ENCODE data around the gene ESPNL. TPM values are rescaled to one million over a fixed set of nuclear protein-coding genes. Genes with fewer than 3 reads are reported as not detected.

The ESPNL gene
- total RNA-seq, 2 experiments from 2014 or later: not detected

DNA sequence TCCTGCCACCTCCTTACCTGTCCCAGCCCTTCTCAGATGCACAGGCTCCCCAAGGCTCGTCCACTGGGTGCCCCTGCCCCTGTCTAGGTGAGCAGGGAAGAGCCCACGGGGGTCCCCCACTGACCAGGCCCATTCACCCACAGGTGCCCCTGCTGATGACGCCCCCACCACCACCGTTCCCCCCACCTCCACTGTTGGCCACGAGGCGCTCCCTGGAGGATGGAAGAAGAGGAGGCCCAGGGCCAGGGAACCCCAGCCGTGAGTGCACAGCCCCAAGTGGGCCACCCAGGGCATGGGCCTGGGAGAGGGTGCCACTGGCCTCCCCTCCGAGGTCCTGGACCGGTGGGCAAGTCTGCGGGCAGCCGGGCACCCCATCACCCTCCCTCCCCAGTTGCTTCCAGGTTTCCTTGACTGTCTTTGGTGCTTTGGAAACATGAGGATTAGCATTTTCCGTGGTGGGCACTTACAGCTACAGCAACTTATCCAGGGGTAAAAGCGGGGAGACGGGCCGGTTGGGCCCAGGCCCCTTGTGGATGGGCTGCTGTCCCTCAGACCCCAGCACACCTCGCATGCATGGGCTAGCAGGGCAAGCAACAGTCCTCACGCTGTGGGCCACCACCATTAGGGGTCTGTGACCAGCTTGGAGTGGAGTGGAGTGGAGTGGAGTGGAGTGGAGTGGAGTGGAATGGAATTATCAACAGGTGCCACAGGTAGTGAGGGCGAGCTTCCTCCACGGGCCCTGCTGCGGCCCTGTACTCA lies 25.2 kb downstream of the ESPNL start:
- no peak for DNase-seq
- H3K4me3 Mint-ChIP-seq: no peak overlapping the region
- H3K27me3 Mint-ChIP-seq: no peaks in the 10 kb centered on the region
- H3K27ac Mint-ChIP-seq: no peak overlapping the region
- H3K36me3 Mint-ChIP-seq: no peaks in the 10 kb centered on the region
- no peaks in the 10 kb centered on the region for H3K9me3 Mint-ChIP-seq
- H3K4me1 Mint-ChIP-seq: no peaks in the 10 kb centered on the region

DNA sequence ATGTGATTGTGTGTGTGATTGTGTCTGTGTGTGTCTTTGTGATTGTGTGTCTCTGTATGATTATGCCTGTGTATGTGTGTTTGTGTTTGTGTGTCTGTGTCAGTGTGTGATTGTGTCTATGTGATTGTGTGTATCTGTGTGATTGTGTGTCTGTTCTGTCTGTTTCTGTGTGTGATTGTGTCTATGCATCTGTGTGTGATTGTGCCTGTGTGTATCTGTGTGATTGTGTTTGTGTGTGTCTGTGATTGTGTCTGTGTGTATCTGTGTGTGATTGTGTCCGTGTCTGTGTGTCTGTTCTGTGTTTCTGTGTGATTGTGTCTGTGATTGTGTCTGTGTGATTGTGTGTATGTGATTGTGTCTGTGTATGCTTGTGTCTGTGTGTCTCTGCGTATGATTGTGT lies 26.2 kb downstream of the ESPNL start:
- H3K9me3 Mint-ChIP-seq: no peaks in the 10 kb centered on the region
- no peak overlapping the region for H3K27ac Mint-ChIP-seq
- H3K4me3 Mint-ChIP-seq: no peak overlapping the region
- H3K4me1 Mint-ChIP-seq: no peaks in the 10 kb centered on the region
- no peak for DNase-seq
- no peaks in the 10 kb centered on the region for H3K36me3 Mint-ChIP-seq
- H3K27me3 Mint-ChIP-seq: no peaks in the 10 kb centered on the region

DNA sequence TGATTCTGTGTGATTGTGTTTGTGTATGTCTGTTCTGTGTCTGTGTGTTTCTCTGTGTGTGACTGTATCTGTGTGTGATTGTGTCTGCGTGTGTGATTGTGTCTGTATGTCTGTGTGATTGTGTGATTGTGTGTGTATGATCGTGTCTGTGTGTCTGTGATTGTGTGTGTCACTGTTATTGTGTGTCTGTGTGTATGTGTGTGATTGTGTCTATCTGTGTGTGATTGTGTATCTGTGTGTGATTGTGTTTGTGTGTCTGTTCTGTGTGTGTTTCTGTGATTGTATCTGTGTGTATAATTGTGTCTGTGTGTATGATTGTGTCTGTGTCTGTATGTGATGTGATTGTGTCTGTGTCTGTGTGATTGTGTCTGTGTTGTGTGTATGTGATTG lies 26.6 kb downstream of the ESPNL start:
- Mint-ChIP-seq H3K9me3 (no peaks in the 10 kb centered on the region), H3K27ac (no peak overlapping the region), H3K36me3 (no peaks in the 10 kb centered on the region), H3K4me3 (no peak overlapping the region), H3K4me1 (no peaks in the 10 kb centered on the region), H3K27me3 (no peaks in the 10 kb centered on the region)
- no peak for DNase-seq

DNA sequence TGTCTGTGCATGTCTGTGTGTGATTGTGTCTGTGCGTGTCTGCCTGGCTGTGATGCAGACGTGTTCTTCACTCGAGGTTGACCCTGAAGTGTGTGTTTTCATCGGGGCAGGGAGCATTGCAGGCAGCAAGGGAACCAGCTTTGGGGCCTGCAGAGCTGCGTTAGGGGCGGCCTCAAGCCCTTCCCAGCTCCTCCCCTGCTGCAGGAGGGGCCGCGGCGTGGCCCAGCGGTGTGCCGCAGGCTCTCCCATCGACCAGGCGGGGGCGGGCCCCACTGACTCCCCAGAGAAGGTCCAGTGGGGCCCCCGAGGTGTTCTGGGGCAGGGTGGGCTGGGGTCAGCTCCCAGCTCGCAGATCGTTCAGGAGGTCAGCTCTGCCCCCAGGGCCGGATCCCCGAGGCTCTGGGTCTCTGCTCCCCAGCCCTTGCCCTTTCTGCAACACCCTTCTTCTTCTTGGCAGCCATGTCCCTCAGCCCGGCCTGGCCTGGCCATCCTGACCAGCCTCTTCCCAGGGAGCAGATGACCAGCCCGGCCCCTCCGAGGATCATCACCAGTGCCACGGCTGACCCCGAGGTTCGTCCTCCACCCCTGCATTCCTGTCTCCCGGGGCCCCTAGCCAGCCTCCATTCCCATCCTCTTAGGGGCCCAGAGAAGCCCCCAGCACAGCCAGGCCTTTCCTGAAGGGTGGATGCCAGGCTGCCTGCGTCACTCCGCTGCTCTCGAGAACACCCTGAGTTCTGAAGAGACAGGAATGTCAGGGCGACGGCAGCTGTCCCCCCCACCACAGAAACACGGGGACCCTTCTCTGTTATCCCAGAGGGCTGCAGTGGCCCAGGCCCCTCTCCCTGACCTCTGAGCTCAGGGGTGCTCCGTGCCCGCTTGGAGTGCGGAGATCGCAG lies 27.3 kb downstream of the ESPNL start:
- Mint-ChIP-seq H3K4me3 (no peak overlapping the region), H3K27ac (no peak overlapping the region), H3K27me3 (no peaks in the 10 kb centered on the region), H3K4me1 (no peaks in the 10 kb centered on the region), H3K9me3 (no peaks in the 10 kb centered on the region), H3K36me3 (no peaks in the 10 kb centered on the region)
- no peak for DNase-seq

DNA sequence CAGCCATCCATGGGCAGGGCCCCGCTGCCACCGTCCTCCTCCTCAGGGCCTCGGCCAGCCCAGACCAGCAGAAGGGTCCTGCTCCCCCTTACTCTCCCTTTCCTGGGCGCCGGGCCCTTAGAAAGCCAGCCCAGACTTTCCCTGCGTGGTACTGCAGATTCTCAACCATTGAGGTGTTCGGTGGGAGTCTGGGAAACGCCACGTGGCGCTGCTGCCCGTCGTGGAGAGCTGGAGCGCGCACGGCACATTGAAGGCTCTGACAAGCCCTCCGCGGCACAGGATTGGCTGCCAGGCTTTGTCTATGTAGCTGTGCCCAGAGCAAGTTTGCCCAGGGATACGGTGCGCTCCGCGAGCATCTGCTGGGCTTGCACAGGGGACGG lies 27.9 kb downstream of the ESPNL start:
- H3K27me3 Mint-ChIP-seq: no peaks in the 10 kb centered on the region
- DNase-seq: no peak
- H3K4me3 Mint-ChIP-seq: no peak overlapping the region
- no peaks in the 10 kb centered on the region for H3K9me3 Mint-ChIP-seq
- no peak overlapping the region for H3K27ac Mint-ChIP-seq
- H3K4me1 Mint-ChIP-seq: no peaks in the 10 kb centered on the region
- no peaks in the 10 kb centered on the region for H3K36me3 Mint-ChIP-seq

DNA sequence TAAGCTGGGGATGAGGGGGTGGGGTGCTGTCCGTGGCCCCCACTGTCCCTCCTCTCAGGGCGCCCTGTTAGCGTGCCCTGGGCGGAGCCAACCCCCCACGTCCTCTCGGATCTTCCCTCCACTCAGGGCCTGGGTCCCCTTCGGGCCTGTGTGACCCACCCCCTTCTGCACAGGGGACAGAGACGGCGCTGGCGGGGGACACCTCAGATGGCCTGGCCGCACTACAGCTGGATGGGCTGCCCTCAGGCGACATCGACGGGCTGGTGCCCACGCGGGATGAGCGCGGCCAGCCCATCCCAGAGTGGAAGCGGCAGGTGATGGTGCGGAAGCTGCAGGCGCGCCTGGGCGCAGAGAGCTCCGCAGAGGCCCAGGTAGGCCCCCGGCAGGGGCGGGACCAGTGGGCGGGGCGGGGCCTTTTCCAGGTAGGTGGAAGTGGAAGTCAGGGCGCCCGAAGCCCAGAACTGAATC lies 28.4 kb downstream of the ESPNL start:
- Mint-ChIP-seq H3K4me3 (no peak overlapping the region), H3K9me3 (no peaks in the 10 kb centered on the region), H3K27me3 (no peaks in the 10 kb centered on the region), H3K36me3 (no peaks in the 10 kb centered on the region), H3K27ac (no peak overlapping the region), H3K4me1 (no peaks in the 10 kb centered on the region)
- DNase-seq: no peak

DNA sequence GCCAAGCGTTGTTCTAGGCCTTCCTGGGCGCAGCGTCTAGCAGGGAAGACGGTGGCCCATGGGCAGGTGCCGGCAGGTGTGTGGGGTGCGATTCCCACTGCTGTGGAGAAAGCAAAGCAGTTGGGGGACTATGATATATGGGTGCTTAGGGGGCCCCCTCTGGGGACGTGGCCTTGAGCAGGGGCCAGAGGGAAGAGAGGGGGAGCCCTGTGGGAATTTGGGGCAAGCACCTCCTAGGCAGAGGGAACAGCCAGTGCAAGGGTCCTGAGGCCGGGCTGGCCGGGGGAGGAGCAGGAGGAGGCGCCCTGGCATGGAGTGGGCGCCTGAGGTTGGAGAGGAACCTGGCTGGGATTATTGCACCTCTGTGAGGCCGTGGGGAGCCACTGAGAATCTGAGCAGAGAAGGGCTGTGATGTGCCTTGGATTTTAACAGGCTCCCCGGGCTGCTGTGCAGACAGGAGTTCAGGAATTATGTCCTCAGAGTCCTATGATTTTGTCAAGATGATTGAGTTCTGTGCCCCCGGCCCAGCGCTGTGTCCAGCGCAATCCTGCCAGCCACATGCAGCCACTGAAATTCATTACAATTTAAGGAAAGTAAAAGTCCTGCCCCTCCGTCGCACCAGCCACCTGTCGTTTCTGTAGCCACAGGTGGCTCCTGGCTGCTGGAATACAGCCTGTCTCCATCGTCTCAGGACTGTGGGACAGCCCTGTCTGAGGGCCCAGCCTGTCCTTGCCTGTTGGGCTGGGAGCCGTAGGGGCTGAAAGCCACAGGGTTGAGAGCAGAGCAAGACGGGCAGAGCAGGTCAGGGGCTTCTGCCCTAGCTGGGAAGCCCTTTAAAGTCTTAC lies 29.2 kb downstream of the ESPNL start:
- Mint-ChIP-seq H3K9me3 (no peaks in the 10 kb centered on the region), H3K36me3 (no peaks in the 10 kb centered on the region), H3K27ac (no peak overlapping the region), H3K4me3 (no peak overlapping the region), H3K4me1 (no peaks in the 10 kb centered on the region), H3K27me3 (no peaks in the 10 kb centered on the region)
- DNase-seq: no peak

DNA sequence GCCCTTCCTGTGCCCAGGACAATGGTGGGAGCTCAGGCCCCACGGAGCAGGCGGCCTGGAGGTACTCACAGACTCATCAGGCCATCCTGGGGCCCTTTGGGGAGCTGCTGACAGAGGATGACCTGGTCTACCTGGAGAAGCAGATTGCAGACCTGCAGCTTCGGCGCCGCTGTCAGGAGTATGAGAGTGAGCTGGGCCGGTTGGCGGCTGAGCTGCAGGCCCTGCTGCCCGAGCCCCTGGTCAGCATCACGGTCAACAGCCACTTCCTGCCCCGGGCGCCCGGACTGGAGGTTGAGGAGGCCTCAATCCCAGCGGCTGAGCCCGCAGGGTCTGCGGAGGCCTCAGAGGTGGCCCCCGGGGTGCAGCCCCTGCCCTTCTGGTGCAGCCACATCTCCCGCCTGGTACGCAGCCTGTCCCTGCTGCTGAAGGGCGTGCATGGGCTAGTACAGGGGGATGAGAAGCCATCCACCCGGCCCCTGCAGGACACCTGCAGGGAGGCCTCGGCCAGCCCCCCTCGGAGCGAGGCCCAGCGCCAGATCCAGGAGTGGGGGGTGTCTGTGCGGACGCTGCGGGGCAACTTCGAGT lies 30.1 kb downstream of the ESPNL start:
- Mint-ChIP-seq H3K36me3 (no peaks in the 10 kb centered on the region), H3K27ac (no peak overlapping the region), H3K27me3 (no peaks in the 10 kb centered on the region), H3K4me1 (no peaks in the 10 kb centered on the region), H3K9me3 (no peaks in the 10 kb centered on the region), H3K4me3 (no peak overlapping the region)
- DNase-seq: no peak

DNA sequence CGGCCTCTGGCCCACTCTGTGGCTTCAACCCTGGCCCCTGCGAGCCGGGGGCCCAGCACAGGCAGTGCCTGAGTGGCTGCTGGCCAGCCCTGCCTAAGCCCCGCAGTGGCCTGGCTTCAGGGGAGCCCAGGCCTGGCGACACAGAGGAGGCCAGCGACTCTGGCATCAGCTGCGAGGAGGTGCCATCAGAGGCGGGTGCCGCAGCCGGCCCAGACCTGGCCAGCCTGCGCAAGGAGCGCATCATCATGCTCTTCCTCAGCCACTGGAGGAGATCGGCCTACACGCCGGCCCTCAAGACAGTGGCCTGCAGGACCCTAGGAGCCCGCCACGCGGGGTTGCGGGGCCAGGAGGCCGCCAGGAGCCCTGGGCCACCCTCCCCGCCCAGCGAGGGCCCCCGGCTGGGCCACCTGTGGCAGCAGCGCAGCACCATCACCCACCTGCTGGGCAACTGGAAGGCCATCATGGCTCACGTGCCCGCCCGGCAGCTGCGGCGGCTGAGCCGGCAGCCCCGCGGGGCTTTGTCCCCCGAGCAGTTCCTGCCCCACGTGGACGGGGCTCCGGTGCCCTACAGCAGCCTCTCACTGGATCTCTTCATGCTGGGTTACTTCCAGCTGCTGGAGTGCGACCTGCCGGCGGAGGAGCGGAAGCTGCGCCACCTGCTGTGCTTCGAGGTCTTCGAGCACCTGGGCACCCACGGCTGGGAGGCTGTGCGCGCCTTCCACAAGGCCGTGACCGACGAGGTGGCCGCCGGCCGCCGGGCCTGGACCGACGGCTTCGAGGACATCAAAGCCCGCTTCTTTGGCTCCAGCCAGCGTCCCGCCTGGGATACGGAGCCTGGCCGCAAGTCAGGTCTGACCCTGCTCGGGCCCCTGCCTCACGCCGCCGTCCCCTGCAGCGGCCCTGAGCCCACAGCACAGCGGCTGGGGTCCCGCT lies 30.8 kb downstream of the ESPNL start:
- Mint-ChIP-seq H3K4me3 (no peak overlapping the region), H3K27ac (no peak overlapping the region), H3K36me3 (no peaks in the 10 kb centered on the region), H3K4me1 (no peaks in the 10 kb centered on the region), H3K9me3 (no peaks in the 10 kb centered on the region), H3K27me3 (no peaks in the 10 kb centered on the region)
- DNase-seq: no peak

DNA sequence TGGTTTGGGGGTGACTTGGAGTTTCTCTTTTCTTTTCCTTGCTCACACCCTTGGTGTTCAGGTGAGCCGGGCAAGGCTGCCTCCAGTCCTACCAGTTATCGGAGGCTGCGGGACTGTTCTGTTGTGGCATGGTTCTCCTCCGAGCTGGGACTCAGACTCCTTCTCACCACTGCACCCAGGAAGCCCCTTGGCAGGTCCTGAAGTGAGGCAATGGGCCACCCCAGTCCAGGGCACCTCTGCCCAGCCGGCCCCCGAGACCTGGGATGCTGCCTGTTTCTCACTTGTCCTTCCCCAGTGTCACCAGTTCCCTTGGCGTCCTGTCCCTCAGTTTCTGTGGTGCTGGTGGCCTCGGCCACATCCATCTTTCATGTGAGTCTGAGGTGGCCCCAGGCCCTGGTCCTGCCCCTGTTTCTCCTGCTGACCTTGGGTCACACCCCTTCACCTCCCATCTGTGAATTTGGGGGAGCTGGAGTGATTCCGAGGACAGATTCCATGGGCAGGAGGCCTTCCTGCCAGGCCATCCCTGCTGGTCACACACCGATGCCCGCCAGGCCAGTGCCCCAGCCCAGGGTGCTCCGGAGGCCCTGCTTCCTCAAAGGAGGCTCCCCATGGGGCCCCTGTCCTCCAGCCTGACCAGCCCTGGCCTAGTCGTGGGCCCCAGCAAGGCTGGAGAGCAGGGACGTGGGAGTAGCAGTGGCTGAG lies 31.8 kb downstream of the ESPNL start:
- Mint-ChIP-seq H3K27ac (no peak overlapping the region), H3K4me1 (no peaks in the 10 kb centered on the region), H3K4me3 (no peak overlapping the region), H3K9me3 (no peaks in the 10 kb centered on the region), H3K27me3 (no peaks in the 10 kb centered on the region), H3K36me3 (no peaks in the 10 kb centered on the region)
- DNase-seq: no peak

DNA sequence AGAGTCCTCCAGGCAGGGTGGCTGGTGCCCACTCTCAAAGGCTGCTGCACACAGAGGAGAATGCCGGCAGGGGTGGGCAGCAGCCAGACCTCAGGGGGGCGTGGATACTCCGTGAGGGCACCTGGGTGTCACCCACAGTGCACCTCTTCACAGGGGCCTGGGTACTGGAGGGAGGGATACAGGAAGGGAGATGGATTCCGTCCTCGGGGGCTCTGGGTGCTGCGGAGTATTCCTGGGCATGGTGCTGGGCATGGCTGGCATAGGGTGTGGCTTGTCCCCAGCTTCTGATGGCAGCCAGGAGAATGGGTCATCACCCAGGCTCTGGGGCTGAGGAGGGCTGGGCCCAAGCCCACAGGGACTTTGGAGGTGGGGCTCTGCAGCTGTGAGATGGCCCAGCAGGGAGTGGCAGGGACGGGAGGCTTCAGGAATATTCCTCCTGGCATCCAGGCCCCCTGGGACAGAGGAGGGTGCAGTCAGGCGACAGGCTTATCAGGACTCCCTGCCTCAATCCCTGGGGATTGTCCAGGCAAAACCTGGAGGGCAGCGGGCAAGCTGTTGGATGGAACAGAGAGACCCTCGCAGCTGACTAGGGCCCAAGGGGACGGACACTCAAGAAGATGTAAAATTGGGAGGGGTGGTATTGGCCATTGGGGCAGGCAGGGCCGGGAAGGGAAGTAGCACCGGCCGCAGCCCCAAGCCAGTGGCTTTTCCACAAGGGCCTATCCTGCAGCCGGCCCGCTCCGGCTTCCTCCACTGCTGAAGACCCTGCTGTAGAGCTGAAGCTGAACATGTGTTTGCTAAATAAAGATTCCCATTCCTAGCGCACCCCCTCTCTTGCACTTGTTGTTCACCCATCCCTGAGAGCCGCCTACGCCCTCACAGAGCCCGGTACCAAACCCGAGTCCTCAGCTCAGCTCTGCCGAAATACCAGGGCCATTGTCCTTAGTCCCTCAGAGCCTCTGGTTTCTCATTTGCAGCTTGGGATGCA lies 32.6 kb downstream of the ESPNL start:
- H3K36me3 Mint-ChIP-seq: no peaks in the 10 kb centered on the region
- no peak for DNase-seq
- H3K9me3 Mint-ChIP-seq: no peaks in the 10 kb centered on the region
- H3K27ac Mint-ChIP-seq: no peak overlapping the region
- H3K27me3 Mint-ChIP-seq: no peaks in the 10 kb centered on the region
- no peak overlapping the region for H3K4me3 Mint-ChIP-seq
- no peaks in the 10 kb centered on the region for H3K4me1 Mint-ChIP-seq

DNA sequence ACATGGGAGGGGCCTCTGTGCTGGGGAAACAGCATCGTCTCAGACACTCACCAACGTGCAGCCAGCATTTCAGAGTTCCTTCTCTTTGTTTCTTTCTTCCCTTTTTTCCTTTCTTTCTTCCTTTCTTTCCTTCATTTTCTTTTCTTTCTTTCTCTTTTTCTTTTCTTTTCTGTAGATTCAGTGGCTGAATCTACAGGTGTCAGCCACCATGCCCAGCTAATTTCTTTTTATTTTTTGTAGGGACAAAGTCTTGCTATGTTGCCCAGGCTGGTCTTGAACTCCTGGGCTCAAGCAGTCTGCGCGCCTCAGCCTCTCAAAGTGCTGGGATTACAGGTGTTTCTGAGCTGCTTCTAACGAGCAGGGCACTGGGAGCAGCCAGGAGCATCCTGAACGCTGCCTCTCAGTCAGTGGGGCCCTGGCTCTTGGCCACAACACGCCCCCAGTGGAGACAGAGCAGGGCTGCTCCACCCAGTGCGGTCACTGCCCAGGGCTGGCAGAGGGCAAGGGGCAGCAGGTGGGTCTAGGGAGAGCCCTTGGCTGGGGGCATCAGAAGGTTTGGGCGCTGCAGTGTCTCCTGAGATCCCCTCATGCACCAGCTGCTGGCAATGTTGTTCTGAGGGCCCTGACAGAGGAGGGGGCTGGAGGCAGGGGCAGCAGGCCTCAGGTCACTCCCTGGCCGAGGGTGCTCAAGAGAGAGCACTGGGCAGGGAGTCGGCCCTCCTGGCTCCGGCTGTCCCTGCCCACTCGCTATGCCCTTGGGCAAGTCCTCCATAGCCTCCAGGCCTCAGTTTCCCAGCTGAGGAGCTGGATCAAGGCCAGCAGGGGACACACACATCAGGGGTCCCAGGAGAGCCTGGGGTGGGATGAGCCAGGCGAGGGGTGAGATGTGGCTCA lies 33.6 kb downstream of the ESPNL start:
- no peaks in the 10 kb centered on the region for H3K27me3 Mint-ChIP-seq

More for the DNA sequence above, 33.6 kb downstream of the ESPNL start:
- no peak for DNase-seq
- Mint-ChIP-seq H3K9me3 (no peaks in the 10 kb centered on the region), H3K4me3 (no peak overlapping the region), H3K27ac (no peak overlapping the region), H3K36me3 (no peaks in the 10 kb centered on the region), H3K4me1 (no peaks in the 10 kb centered on the region)
